MM.1S (cell line): ENCODE results near the gene HHIPL1.

Source experiments
- DNase-seq: peaks from one replicate; pipeline ENCODE4 v3.0.0-alpha.2; 2015
- H2AFZ ChIP-seq: fragments of 300-600 bp; sonication (generic); 2 replicates; pipeline ENCODE4 v1.6.0; 2016; ENCODE audit warnings: antibody characterized with exemption, low read length
- H3F3A ChIP-seq: fragments of 300-600 bp; sonication (generic); 2 replicates; pipeline ENCODE4 v1.6.1; 2016; ENCODE audit warnings: mild to moderate bottlenecking, antibody characterized with exemption, low read length, moderate library complexity, mixed read lengths; ENCODE audit not compliant: insufficient read depth
- H3K27ac ChIP-seq: fragments of 300-600 bp; sonication (generic); 2 replicates; pipeline ENCODE4 v1.5.1; 2016; ENCODE audit warnings: mild to moderate bottlenecking, low read length
- H3K27me3 ChIP-seq: fragments of 300-600 bp; sonication (generic); replicated peaks from 2 replicates; pipeline ENCODE4 v1.6.0; 2016; ENCODE audit warnings: low read length; ENCODE audit not compliant: insufficient read depth
- H3K36me3 ChIP-seq: fragments of 300-600 bp; sonication (generic); replicated peaks from 2 replicates; pipeline ENCODE4 v1.6.1; 2016; ENCODE audit warnings: mild to moderate bottlenecking, low read length, mixed read lengths; ENCODE audit not compliant: insufficient read depth
- H3K4me1 ChIP-seq: fragments of 300-600 bp; sonication (generic); 2 replicates; pipeline ENCODE4 v1.6.1; 2016; ENCODE audit warnings: low read length, mixed read lengths
- H3K4me2 ChIP-seq: fragments of 300-600 bp; sonication (generic); 2 replicates; pipeline ENCODE4 v1.6.0; 2016; ENCODE audit warnings: low read depth, low read length
- H3K4me3 ChIP-seq: fragments of 300-600 bp; sonication (generic); 2 replicates; pipeline ENCODE4 v1.5.1; 2016; ENCODE audit warnings: low read length, mixed read lengths
- H3K79me2 ChIP-seq: fragments of 300-600 bp; sonication (generic); 2 replicates; pipeline ENCODE4 v1.6.1; 2016; ENCODE audit warnings: mixed run types, low read length, mixed read lengths
- H3K9ac ChIP-seq: fragments of 300-600 bp; sonication (generic); 2 replicates; pipeline ENCODE4 v1.6.1; 2016; ENCODE audit warnings: low read length, mixed read lengths
- H3K9me2 ChIP-seq: fragments of 300-600 bp; sonication (generic); replicated peaks from 2 replicates; pipeline ENCODE4 v1.6.1; 2016; ENCODE audit warnings: mild to moderate bottlenecking, low read length, mixed read lengths; ENCODE audit not compliant: insufficient read depth
- H3K9me3 ChIP-seq: fragments of 300-600 bp; sonication (generic); replicated peaks from 2 replicates; pipeline ENCODE4 v1.6.1; 2016; ENCODE audit warnings: mild to moderate bottlenecking, low read length, mixed read lengths; ENCODE audit not compliant: insufficient read depth
- H4K20me1 ChIP-seq: fragments of 300-600 bp; sonication (generic); 2 replicates; pipeline ENCODE4 v1.6.1; 2016; ENCODE audit warnings: mild to moderate bottlenecking, low read length, moderate library complexity, mixed read lengths; ENCODE audit not compliant: insufficient read depth
- CTCF ChIP-seq: fragments of 300-600 bp; sonication (generic); IDR thresholded peaks from 2 replicates; pipeline ENCODE4 v1.5.1; 2016; ENCODE audit warnings: antibody characterized with exemption, low read length, mixed read lengths
- EZH2 ChIP-seq: fragments of 300-600 bp; sonication (generic); optimal IDR thresholded peaks from 2 replicates; pipeline ENCODE3; 2017; ENCODE audit warnings: low read depth, mild to moderate bottlenecking, antibody characterized with exemption, low read length, mixed read lengths
- EZH2phosphoT487 ChIP-seq: fragments of 300-600 bp; sonication (generic); IDR thresholded peaks from 2 replicates; pipeline ENCODE4 v1.6.1; 2018; ENCODE audit warnings: antibody characterized with exemption, low read length

Gene HHIPL1

GRCh38 chr14:99606359-99606758 lies 38.6 kb upstream of the HHIPL1 start:
- H3K27ac ChIP-seq: no peak overlapping the region
- no peak overlapping the region for H2AFZ ChIP-seq
- no peaks in the 10 kb centered on the region for H3K4me1 ChIP-seq
- no peaks in the 10 kb centered on the region for H3K27me3 ChIP-seq
- H3F3A ChIP-seq: 0 out of 2 replicates have a peak, but pooled peaks cover 5% of the 10 kb centered on the region
- H3K4me2 ChIP-seq: no peak overlapping the region; the same call in 1 of the 2 replicates
- no peaks in the 10 kb centered on the region for H3K9me3 ChIP-seq
- H3K9ac ChIP-seq: no peak overlapping the region
- H3K4me3 ChIP-seq: no peak overlapping the region
- DNase-seq: no peak
- no peaks in the 10 kb centered on the region for H3K9me2 ChIP-seq
- peaks cover 9% of the 10 kb centered on the region; the same call in 1 of the 2 replicates for H3K79me2 ChIP-seq
- TF ChIP-seq EZH2phosphoT487: no peak
- no peak for TF ChIP-seq CTCF
- no peak for TF ChIP-seq EZH2
- H4K20me1 ChIP-seq: no peaks in the 10 kb centered on the region
- no peaks in the 10 kb centered on the region for H3K36me3 ChIP-seq

GRCh38 chr14:99608591-99608990 lies 36.3 kb upstream of the HHIPL1 start:
- Histone ChIP-seq H3K9me2 (no peaks in the 10 kb centered on the region), H3K4me2 (no peak overlapping the region), H3K27me3 (no peaks in the 10 kb centered on the region), H3K27ac (no peak overlapping the region), H4K20me1 (no peaks in the 10 kb centered on the region), H3K9me3 (no peaks in the 10 kb centered on the region), H3K79me2 (no peaks in the 10 kb centered on the region), H3K4me3 (no peak overlapping the region), H2AFZ (no peak overlapping the region), H3K9ac (no peak overlapping the region), H3F3A (0 out of 2 replicates have a peak, but pooled peaks cover 5% of the 10 kb centered on the region), H3K4me1 (no peaks in the 10 kb centered on the region), H3K36me3 (no peaks in the 10 kb centered on the region)
- DNase-seq: no peak
- TF ChIP-seq CTCF: no peak
- no peak for TF ChIP-seq EZH2phosphoT487
- no peak for TF ChIP-seq EZH2

- no peaks in the 10 kb centered on the region for H3K79me2 ChIP-seq
- H3K4me1 ChIP-seq: no peaks in the 10 kb centered on the region
- H3K36me3 ChIP-seq: no peaks in the 10 kb centered on the region
- no peak overlapping the region for H2AFZ ChIP-seq
- H3K27ac ChIP-seq: no peak overlapping the region
- H3F3A ChIP-seq: 0 out of 2 replicates have a peak, but pooled peaks cover 5% of the 10 kb centered on the region
- H3K27me3 ChIP-seq: no peaks in the 10 kb centered on the region
- H4K20me1 ChIP-seq: no peaks in the 10 kb centered on the region
- TF ChIP-seq EZH2phosphoT487 (no peak), CTCF (peak; percentile 39), EZH2 (no peak)
- no peak overlapping the region for H3K9ac ChIP-seq
- no peak overlapping the region for H3K4me2 ChIP-seq
- H3K4me3 ChIP-seq: no peak overlapping the region
- no peaks in the 10 kb centered on the region for H3K9me2 ChIP-seq
- H3K9me3 ChIP-seq: no peaks in the 10 kb centered on the region
- DNase-seq: no peak
These were observed 35.4 kb upstream of the HHIPL1 start for GRCh38 chr14:99609245-99610170.
